ENCODE data around the gene LDAF1. TPM values are rescaled to one million over a fixed set of nuclear protein-coding genes. Genes with fewer than 3 reads are reported as not detected.

The LDAF1 gene
- total RNA-seq, 1 donor from 2014 or later: 46.6 TPM

DNA sequence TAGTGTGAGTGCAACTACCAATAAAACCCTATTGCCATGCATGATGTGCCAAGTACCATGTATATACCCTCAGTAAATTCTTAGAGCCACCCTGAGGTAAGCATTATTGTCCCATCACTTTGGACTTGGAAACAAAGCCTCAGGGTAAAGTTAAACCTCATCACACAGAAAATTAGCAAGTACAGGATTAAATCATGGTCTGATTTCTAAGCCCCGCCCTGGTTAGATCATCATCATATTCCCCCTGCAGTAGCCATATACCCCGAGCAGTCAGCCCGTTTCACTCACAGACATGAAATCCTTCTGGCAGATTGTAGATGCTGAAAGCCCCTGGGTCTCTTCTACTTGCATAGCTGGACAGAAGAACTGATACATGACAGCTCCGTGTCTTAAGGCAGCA lies 48.1 kb downstream of the LDAF1 start:
- Mint-ChIP-seq H3K4me1 (ENCODE audit: low read depth) (no peaks in the 10 kb centered on the region), H3K36me3 (ENCODE audit: low read depth) (no peaks in the 10 kb centered on the region), H3K4me3 (ENCODE audit: unreplicated experiment) (no peak overlapping the region), H3K27ac (ENCODE audit: unreplicated experiment) (no peak overlapping the region), H3K27me3 (ENCODE audit: low read depth) (peaks cover 36% of the 10 kb centered on the region), H3K9me3 (ENCODE audit: low read depth) (no peaks in the 10 kb centered on the region)
- no peak for TF ChIP-seq CTCF (IDR thresholded peaks at IDR 0.05)
- no peak for DNase-seq (ENCODE audit: low spot score)

GRCh38 chr16:21208446-21209230 lies 50.2 kb downstream of the LDAF1 start:
- H3K4me1 Mint-ChIP-seq (ENCODE audit: low read depth): no peaks in the 10 kb centered on the region
- DNase-seq (ENCODE audit: low spot score): no peak
- no peaks in the 10 kb centered on the region for H3K9me3 Mint-ChIP-seq (ENCODE audit: low read depth)
- no peak for TF ChIP-seq CTCF (IDR thresholded peaks at IDR 0.05)
- no peak overlapping the region for H3K27ac Mint-ChIP-seq (ENCODE audit: unreplicated experiment)
- no peaks in the 10 kb centered on the region for H3K36me3 Mint-ChIP-seq (ENCODE audit: low read depth)
- H3K27me3 Mint-ChIP-seq (ENCODE audit: low read depth): peaks cover 27% of the 10 kb centered on the region
- H3K4me3 Mint-ChIP-seq (ENCODE audit: unreplicated experiment): no peak overlapping the region

DNA sequence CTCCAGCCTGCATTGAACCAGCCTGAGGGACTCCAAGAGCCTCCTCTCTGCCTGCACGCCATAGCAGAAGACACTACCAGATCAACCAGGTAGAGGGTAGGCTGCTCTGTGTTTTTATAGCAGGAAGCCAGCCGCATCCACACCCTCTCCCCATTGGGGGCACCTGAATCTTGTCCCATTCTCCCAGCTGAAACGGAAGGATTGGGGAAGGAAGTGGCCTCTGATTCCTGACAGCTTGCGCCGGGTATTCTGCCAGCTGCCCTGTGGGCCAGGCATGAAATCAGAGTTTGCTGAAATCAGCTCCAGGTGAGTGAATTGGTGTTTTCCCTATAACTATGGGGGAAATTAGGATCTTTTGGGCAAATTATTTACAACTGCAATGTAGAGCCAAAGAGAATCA lies 53.0 kb downstream of the LDAF1 start, which contains the start of gene ZP2:
ZP2 (minus strand) TSS at position 89 of the 400 bp plus-strand sequence; CDS start at position 62, 27 bp downstream.
- Mint-ChIP-seq H3K36me3 (ENCODE audit: low read depth) (no peaks in the 10 kb centered on the region), H3K27me3 (ENCODE audit: low read depth) (peaks cover 36% of the 10 kb centered on the region), H3K4me1 (ENCODE audit: low read depth) (no peaks in the 10 kb centered on the region), H3K9me3 (ENCODE audit: low read depth) (peaks cover 2% of the 10 kb centered on the region), H3K4me3 (ENCODE audit: unreplicated experiment) (no peak within 1 kb of the TSS), H3K27ac (ENCODE audit: unreplicated experiment) (no peak within 1 kb of the TSS)
- DNase-seq (ENCODE audit: low spot score): no peak
- TF ChIP-seq CTCF (IDR thresholded peaks at IDR 0.05): no peak

GRCh38 chr16:21214086-21214485 lies 55.6 kb downstream of the LDAF1 start:
- no peak for TF ChIP-seq CTCF (IDR thresholded peaks at IDR 0.05)
- Mint-ChIP-seq H3K4me1 (ENCODE audit: low read depth) (no peaks in the 10 kb centered on the region), H3K27ac (ENCODE audit: unreplicated experiment) (no peak overlapping the region), H3K9me3 (ENCODE audit: low read depth) (peaks cover 2% of the 10 kb centered on the region), H3K4me3 (ENCODE audit: unreplicated experiment) (no peak overlapping the region), H3K36me3 (ENCODE audit: low read depth) (no peaks in the 10 kb centered on the region), H3K27me3 (ENCODE audit: low read depth) (peaks cover 31% of the 10 kb centered on the region)
- no peak for DNase-seq (ENCODE audit: low spot score)

- H3K4me3 Mint-ChIP-seq (ENCODE audit: unreplicated experiment): no peak overlapping the region
- no peak overlapping the region for H3K27ac Mint-ChIP-seq (ENCODE audit: unreplicated experiment)
- no peak for TF ChIP-seq CTCF (IDR thresholded peaks at IDR 0.05)
- H3K27me3 Mint-ChIP-seq (ENCODE audit: low read depth): peaks cover 31% of the 10 kb centered on the region
- peaks cover 11% of the 10 kb centered on the region for H3K9me3 Mint-ChIP-seq (ENCODE audit: low read depth)
- no peaks in the 10 kb centered on the region for H3K36me3 Mint-ChIP-seq (ENCODE audit: low read depth)
- no peaks in the 10 kb centered on the region for H3K4me1 Mint-ChIP-seq (ENCODE audit: low read depth)
- DNase-seq (ENCODE audit: low spot score): no peak
Observed at GRCh38 chr16:21217121-21217520, 58.6 kb downstream of the LDAF1 start.

Measured in chondrocyte (in vitro differentiated cells).